ENCODE results near the gene PELI2.
A peak's percentile ranks its signal among the peaks of the same experiment; 100 is the strongest.

DNA sequence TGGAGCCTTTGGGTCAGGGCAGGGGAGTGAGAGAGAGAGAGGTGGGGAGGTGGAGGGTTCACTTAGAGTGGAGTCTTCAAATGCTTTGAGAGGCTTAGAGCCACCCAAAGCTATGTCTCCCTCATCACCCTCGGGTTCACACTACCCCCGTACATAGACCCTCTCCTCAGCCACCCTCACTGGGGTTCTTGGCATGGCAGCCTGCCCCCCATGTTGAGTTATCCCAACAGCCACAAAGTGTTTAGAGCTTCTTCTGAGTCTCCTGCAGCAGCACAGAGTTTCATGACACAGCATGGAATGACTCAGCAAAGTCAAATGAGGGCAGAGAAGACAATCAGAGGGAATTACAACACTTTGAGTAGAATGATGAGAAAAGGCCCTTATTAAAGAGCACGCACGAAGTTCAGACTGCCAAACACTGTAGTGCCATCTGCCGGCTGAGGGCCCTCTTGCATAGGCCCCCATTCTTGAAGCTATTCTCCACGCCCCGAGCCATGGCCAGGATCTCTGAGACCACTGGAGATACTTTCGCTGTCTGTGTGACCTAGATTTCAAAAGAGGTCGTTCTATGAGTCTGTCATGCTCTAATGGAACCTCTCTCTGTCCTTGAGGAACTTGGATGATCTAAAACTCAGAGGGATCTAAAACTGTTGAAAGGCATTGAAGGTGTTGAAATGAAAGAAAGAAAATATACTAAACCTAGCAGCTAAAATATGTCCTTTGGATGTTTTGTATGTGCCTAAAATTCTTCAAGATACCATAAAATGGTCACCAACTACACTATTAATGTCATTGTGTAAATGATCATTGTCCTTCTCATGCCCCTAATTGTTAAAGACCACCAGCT lies 221.9 kb downstream of the PELI2 start:
- TF ChIP-seq, protein P1, sequence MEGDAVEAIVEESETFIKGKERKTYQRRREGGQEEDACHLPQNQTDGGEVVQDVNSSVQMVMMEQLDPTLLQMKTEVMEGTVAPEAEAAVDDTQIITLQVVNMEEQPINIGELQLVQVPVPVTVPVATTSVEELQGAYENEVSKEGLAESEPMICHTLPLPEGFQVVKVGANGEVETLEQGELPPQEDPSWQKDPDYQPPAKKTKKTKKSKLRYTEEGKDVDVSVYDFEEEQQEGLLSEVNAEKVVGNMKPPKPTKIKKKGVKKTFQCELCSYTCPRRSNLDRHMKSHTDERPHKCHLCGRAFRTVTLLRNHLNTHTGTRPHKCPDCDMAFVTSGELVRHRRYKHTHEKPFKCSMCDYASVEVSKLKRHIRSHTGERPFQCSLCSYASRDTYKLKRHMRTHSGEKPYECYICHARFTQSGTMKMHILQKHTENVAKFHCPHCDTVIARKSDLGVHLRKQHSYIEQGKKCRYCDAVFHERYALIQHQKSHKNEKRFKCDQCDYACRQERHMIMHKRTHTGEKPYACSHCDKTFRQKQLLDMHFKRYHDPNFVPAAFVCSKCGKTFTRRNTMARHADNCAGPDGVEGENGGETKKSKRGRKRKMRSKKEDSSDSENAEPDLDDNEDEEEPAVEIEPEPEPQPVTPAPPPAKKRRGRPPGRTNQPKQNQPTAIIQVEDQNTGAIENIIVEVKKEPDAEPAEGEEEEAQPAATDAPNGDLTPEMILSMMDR (IDR thresholded peaks at IDR 0.05), result peak; percentile 80
- no peak for TF ChIP-seq EZH2 (IDR thresholded peaks at IDR 0.05)
- TF ChIP-seq EZH2phosphoT487 (IDR thresholded peaks at IDR 0.05), result no peak

Data from neural progenitor cell (in vitro differentiated cells).